Esophagus muscularis mucosa (tissue), 3 donors: ENCODE measurements around the gene PCBD1.

Experiments used
- POLR2A ChIP-seq: fragments of 450-650 bp; IDR thresholded peaks from one replicate; pipeline ENCODE4 v1.6.1; 2017; ENCODE audit warnings: antibody characterized with exemption, moderate library complexity, mild to moderate bottlenecking, low read depth
- TF ChIP-seq, protein P1 (sequence below), 3 experiments: fragments of 200-600 bp in 2 of 3; fragments of 450-650 bp in 1 of 3; sonication (generic) in 2 of 3; IDR thresholded peaks; one replicate each; pipeline ENCODE4 v1.5.1; 2017 to 2019; ENCODE audit warnings: antibody characterized with exemption in 3 of 3, mild to moderate bottlenecking in 2 of 3, moderate library complexity in 1 of 3

GRCh38 chr10:70840836-70841235, 47.5 kb downstream of the PCBD1 start:
- no peak for TF ChIP-seq POLR2A
- TF ChIP-seq, protein P1, sequence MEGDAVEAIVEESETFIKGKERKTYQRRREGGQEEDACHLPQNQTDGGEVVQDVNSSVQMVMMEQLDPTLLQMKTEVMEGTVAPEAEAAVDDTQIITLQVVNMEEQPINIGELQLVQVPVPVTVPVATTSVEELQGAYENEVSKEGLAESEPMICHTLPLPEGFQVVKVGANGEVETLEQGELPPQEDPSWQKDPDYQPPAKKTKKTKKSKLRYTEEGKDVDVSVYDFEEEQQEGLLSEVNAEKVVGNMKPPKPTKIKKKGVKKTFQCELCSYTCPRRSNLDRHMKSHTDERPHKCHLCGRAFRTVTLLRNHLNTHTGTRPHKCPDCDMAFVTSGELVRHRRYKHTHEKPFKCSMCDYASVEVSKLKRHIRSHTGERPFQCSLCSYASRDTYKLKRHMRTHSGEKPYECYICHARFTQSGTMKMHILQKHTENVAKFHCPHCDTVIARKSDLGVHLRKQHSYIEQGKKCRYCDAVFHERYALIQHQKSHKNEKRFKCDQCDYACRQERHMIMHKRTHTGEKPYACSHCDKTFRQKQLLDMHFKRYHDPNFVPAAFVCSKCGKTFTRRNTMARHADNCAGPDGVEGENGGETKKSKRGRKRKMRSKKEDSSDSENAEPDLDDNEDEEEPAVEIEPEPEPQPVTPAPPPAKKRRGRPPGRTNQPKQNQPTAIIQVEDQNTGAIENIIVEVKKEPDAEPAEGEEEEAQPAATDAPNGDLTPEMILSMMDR (IDR thresholded peaks at IDR 0.05): no peak
